ENCODE results near the gene OPCML. TPM values are rescaled to one million over a fixed set of nuclear protein-coding genes. Genes with fewer than 3 reads are reported as not detected.

OPCML gene
- total RNA-seq, 1 donor from 2014 or later, result 0.10 TPM

DNA sequence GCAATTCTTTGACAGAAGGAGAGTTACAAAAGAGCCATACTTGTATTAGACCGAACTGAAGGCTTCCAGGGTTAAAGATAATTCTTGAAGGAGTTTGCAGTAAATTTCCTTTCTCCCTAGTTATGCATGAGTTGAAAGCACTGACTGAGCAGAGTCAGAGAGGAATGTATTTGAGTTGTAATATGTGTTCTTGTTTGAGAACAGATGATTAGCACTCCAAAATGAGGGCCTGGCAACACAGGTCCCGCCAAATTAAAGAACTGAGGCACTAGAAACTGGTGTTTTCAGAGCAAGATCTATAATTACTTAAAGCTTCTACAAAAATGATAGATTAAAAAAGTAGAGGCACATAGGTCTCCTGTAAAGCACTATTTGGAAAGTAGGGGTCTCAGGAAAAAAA, 970.4 kb downstream of the OPCML start:
- no peak for DNase-seq (ENCODE audit: low spot score)

GRCh38 chr11:132559331-132560036, 972.8 kb downstream of the OPCML start:
- DNase-seq (ENCODE audit: low spot score), result no peak

- no peak for DNase-seq (ENCODE audit: low spot score)
These were observed 976.0 kb downstream of the OPCML start for GRCh38 chr11:132556316-132556715.

DNA sequence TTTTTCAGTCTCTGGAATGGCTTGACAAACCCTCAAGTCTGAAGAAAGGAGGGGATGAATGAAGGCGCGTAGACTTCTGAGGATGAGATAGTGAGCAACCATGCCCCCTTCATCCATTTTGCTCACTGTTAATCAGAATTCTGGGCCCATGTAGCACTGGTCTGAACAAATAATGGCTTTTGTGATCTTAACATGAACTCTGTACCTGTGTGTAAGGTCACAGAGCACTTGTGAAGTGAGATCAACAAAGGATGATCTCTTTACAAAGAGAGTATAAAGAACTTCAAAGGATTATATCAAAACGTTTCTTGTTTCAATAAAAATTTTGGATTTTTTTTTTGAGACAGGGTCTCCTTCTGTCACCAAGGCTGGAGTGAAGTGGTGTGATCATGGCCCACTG, 976.7 kb downstream of the OPCML start:
- DNase-seq (ENCODE audit: low spot score), result no peak

GRCh38 chr11:132551016-132551415, 981.3 kb downstream of the OPCML start:
- no peak for DNase-seq (ENCODE audit: low spot score)

DNA sequence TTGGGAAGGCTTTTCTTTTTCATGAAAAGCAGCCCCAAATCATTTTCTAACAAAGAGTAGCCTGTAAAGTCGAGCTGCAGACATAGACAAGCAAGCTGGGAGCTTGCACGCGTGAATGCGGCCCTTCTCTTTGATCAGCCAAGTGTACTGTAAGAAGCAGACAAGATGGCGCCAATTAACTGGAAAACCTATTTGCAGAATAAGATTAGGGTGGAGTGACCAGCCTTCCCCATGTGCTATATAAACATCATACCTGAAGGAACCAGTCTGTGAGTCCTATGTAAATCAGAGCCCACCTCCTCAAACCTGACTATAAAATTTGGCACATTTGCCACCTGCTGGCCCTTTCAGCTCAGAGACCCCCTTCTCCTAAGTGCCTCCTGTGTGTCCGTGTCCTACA, 982.7 kb downstream of the OPCML start:
- DNase-seq (ENCODE audit: low spot score), result no peak

GRCh38 chr11:132549001-132549400, 983.3 kb downstream of the OPCML start:
- no peak for DNase-seq (ENCODE audit: low spot score)

- DNase-seq (ENCODE audit: low spot score), result no peak
These were observed 988.3 kb downstream of the OPCML start for GRCh38 chr11:132544007-132544406.

- no peak for DNase-seq (ENCODE audit: low spot score)
These were observed 990.5 kb downstream of the OPCML start for GRCh38 chr11:132541794-132542193.

DNA sequence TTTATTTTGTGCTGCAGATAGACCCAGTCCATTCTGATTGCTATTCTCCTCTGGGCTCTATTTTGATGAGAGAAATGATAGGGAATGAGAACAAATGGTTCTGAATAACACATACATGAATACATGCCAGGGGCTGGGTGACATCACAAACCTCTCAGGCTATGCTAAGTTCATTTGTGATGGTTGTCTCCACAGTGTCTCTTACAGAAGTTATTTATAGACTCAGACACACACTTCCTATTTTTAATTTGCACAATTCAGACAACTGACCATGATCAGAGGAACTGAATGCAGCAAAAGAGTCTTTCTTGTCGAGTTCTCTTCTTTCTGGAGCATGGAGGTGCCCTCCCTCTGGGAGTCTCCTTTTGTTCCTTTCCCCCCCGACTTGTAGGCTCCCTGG, 991.7 kb downstream of the OPCML start:
- DNase-seq (ENCODE audit: low spot score), result no peak

DNA sequence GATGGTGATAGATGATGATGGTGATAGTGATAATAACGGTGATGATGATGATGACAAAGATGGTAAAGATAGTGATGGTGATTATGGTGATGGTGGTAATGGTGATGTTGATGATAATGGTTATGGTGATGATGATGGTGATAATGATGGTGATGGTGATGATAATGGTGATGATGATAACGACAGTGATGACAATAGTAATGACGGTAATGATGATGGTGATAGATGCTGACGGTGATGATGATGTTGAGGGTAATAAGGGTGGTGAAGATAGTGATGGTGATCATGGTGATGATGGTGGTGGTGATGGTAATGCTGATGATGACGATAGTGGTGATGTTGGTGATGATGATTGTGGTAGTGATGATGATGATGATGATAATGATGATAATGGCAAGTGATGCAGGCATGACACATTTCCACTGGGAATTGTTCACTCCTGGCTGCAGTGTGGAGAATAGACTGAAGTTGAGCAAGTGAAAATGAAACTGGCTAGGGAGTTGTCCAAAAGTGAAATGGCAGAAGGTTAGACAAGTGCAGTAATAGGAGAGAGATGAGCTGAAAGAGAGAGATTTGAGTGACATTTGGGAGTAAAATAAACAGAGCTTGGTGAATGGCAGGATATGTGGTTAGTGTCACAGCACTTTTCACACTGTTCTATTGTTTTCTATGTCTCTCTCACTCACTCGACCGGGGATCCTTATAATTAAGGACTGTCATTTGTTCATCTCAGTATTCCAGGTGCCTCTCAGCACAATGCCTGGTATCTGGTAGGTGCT, 992.5 kb downstream of the OPCML start:
- no peak for DNase-seq (ENCODE audit: low spot score)

DNA sequence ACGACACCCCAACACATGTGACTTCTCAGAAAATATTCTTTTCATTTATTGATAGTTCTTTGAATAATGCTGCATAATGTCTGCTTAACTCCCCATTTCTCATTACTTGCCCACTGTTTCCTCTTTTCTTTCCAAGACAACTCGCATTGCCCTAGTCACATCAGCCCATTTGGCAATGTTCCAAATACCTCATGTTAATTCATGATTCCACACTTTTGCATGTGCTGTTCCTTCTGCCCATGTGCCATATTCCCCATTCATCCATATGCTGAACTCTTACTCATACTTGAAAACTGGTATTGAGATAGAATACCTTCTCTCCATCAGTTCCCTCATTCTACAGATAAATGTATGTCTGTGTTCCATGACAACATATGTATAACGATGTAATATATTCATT, 993.7 kb downstream of the OPCML start:
- DNase-seq (ENCODE audit: low spot score), result no peak

DNA sequence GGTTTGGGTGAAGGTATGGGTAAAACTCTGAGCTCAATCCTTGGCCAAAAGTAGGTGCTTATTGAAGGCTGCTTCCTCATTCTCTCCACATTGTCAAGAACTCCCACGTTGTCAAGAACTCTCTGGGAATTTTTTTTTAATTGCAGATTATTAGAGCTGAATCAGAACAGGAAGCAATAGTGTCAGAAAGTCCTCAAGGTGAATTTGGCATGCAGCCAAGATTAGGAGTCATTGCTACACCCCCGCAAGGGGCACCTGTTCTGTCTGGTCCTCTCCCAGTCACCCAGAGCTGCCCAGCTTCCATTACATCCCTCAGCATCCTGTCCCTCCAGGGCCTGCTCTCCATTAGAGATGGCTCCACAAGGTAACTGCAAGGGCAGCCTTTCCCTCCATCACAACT, 996.5 kb downstream of the OPCML start:
- DNase-seq (ENCODE audit: low spot score), result no peak

GRCh38 chr11:132531921-132532320, 1000.4 kb downstream of the OPCML start:
- no peak for DNase-seq (ENCODE audit: low spot score)

- no peak for DNase-seq (ENCODE audit: low spot score)
These were observed 1004.1 kb downstream of the OPCML start for GRCh38 chr11:132528181-132528580.

- DNase-seq (ENCODE audit: low spot score), result no peak
These were observed 1008.4 kb downstream of the OPCML start for GRCh38 chr11:132523929-132524328.

DNA sequence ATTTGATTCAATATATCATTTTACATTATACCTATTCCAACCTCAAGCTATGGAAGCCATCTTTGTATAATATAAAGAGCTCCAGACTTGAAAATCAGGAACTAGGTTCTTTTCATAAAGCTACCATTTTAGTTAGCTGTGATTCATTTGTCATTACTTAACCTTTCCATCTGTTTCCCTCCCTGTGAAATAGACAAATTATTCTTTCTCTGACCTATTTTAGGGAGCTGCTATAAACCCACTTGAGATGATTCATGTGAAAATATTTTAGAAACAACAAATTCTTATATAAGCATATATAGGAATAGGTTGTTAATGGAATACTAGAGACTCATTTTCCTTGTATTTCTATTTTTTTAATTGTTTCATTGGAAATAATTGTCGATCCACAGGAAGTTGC, 1012.1 kb downstream of the OPCML start:
- DNase-seq (ENCODE audit: low spot score), result no peak

DNA sequence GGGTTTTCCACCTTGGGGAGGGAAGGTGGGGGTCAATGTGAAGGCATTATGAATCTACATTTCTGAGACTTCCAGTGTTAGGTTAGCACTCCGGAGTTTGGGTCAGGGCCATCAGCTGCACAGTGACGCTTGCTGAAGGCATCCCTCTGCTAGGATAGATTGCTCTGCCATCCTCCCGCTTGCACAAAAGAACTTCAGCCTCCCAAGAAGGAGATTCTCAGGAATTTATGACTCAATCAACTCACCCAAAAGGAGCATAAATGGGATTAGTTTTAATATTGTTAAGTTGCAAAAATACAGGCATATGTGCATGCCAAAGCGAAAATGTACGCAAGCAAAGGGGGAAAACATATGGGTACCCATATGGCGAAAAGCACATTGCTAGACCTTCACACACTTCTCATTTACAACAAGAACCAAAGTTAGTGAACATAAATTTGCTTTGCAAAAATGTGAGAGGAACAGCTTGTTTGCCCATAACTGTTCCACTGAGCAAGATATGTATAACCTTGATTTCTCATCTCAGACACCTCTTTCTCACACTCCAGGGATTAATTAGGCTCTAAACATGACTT, 1013.0 kb downstream of the OPCML start:
- no peak for DNase-seq (ENCODE audit: low spot score)

- no peak for DNase-seq (ENCODE audit: low spot score)
These were observed 1027.7 kb downstream of the OPCML start for GRCh38 chr11:132504501-132505041.

GRCh38 chr11:132501356-132501755, 1030.9 kb downstream of the OPCML start:
- DNase-seq (ENCODE audit: low spot score), result no peak

- no peak for DNase-seq (ENCODE audit: low spot score)
These were observed 1032.6 kb downstream of the OPCML start for GRCh38 chr11:132499661-132500060.

DNA sequence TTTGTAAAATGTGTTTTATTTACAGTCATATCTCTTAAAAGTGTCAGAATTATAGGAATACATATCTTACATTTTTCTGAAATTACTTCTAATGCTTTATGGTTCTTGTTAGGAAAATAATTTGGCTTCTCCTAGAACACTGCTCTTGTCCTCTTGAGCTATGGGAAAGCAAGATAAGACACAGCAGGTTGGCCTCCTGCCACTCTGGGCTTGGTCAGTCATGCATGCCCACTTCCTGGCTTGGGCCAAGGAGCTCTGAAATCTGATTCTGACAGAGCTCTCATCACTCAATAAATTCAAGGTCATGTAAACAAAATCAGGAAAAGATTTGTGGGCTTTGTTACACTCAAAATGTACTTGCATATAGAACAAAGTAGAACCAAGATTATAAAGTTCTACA, 1036.0 kb downstream of the OPCML start:
- no peak for DNase-seq (ENCODE audit: low spot score)

- no peak for DNase-seq (ENCODE audit: low spot score)
These were observed 1038.5 kb downstream of the OPCML start for GRCh38 chr11:132493801-132494200.
